RKO (cell line): Measurements from ENCODE around the gene HIGD1A.
A peak's percentile ranks its signal among the peaks of the same experiment; 100 is the strongest.
"Not testable (repeated sequence)": the region's sequence is repeated elsewhere in the genome, so short reads cannot be mapped to it uniquely, and the experiment has no call there.

Experiments used
- DNase-seq: peaks from one replicate; pipeline ENCODE4 v3.0.0-alpha.2; 2016; ENCODE audit warnings: low spot score

HIGD1A gene

GRCh38 chr3:42829083-42829627 lies 24.9 kb upstream of the HIGD1A start:
- no peak for DNase-seq

- no peak for DNase-seq
These were observed 23.4 kb upstream of the HIGD1A start for GRCh38 chr3:42827654-42828053.

- DNase-seq = no peak
These were observed 22.7 kb upstream of the HIGD1A start for GRCh38 chr3:42827023-42827422.

GRCh38 chr3:42826141-42826540 lies 21.9 kb upstream of the HIGD1A start:
- no peak for DNase-seq

GRCh38 chr3:42823351-42823750 lies 19.1 kb upstream of the HIGD1A start:
- DNase-seq = no peak

GRCh38 chr3:42822828-42823227 lies 18.5 kb upstream of the HIGD1A start:
- no peak for DNase-seq

- no peak for DNase-seq
These were observed 16.4 kb upstream of the HIGD1A start for GRCh38 chr3:42820746-42821051.

GRCh38 chr3:42819351-42819965 lies 15.2 kb upstream of the HIGD1A start:
- DNase-seq = peak; percentile 17

- no peak for DNase-seq
These were observed 11.5 kb upstream of the HIGD1A start for GRCh38 chr3:42815826-42816225.

- no peak for DNase-seq
These were observed 10.7 kb upstream of the HIGD1A start for GRCh38 chr3:42814914-42815507.

GRCh38 chr3:42814246-42814645 lies 10.0 kb upstream of the HIGD1A start:
- no peak for DNase-seq

- not testable (repeated sequence) for DNase-seq
These were observed 7.0 kb upstream of the HIGD1A start for GRCh38 chr3:42811118-42811883.

GRCh38 chr3:42810706-42811105 lies 6.4 kb upstream of the HIGD1A start:
- not testable (repeated sequence) for DNase-seq

GRCh38 chr3:42809202-42809601 lies 4.9 kb upstream of the HIGD1A start, which contains the start of gene ACKR2:
Gene ACKR2, plus strand, starts transcription at chr3:42809445. Its CDS starts 55,058 bp downstream, at chr3:42864503.
- no peak for DNase-seq

GRCh38 chr3:42807929-42808328 lies 3.6 kb upstream of the HIGD1A start:
- DNase-seq = peak; percentile 31

GRCh38 chr3:42805141-42805821 lies 991 bp upstream of the HIGD1A start:
- no peak for DNase-seq

- DNase-seq = no peak
These were observed 492 bp upstream of the HIGD1A start for GRCh38 chr3:42804831-42805132.

GRCh38 chr3:42803414-42804105 lies 730 bp downstream of the HIGD1A start:
- peak; percentile 50 for DNase-seq

GRCh38 chr3:42802876-42803413 lies 1.3 kb downstream of the HIGD1A start:
- DNase-seq = peak; percentile 69

GRCh38 chr3:42801784-42802183 lies 2.5 kb downstream of the HIGD1A start:
- no peak for DNase-seq

GRCh38 chr3:42801048-42801620 lies 3.2 kb downstream of the HIGD1A start:
- DNase-seq = no peak
